ENCODE data around the gene CDC42EP4. TPM values are rescaled to one million over a fixed set of nuclear protein-coding genes. Genes with fewer than 3 reads are reported as not detected.

CDC42EP4 gene
- total RNA-seq, 2 donors from 2014 or later: 73.8 to 134 TPM

DNA sequence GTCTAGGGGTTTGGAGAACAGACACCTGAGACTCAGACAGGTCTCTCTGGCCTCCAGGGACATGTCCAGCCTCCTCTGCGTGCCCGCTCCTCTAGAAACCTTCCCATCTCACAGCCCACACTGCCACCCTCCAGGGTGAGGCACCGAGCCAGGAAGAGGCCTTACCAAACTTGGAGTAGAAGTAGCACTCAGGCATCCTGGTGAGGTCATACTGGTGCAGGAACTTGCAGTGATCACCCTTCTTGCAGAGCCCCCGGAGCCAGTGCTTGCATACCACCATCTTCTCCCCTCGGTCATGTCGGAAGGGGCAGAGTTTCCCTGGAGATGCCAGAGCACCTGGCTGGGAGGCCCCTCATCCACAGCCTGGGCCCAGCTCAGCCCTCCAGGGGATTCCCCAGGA is 54.3 kb downstream of the CDC42EP4 start:
- Histone ChIP-seq H3K4me1 (ENCODE audit: control insufficient read depth in 1 of 2, low read depth in 2 of 2) (no peaks in the 10 kb centered on the region), H3K4me3 (no peak overlapping the region), H3K27ac (no peak overlapping the region), H3K27me3 (replicated peaks; ENCODE audit: insufficient read depth) (no peaks in the 10 kb centered on the region), H3K36me3 (no peaks in the 10 kb centered on the region), H3K9me3 (no peaks in the 10 kb centered on the region)
- TF ChIP-seq, protein P1, sequence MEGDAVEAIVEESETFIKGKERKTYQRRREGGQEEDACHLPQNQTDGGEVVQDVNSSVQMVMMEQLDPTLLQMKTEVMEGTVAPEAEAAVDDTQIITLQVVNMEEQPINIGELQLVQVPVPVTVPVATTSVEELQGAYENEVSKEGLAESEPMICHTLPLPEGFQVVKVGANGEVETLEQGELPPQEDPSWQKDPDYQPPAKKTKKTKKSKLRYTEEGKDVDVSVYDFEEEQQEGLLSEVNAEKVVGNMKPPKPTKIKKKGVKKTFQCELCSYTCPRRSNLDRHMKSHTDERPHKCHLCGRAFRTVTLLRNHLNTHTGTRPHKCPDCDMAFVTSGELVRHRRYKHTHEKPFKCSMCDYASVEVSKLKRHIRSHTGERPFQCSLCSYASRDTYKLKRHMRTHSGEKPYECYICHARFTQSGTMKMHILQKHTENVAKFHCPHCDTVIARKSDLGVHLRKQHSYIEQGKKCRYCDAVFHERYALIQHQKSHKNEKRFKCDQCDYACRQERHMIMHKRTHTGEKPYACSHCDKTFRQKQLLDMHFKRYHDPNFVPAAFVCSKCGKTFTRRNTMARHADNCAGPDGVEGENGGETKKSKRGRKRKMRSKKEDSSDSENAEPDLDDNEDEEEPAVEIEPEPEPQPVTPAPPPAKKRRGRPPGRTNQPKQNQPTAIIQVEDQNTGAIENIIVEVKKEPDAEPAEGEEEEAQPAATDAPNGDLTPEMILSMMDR (IDR thresholded peaks at IDR 0.05): no peak
- no peak for DNase-seq (ENCODE audit: low spot score)
- no peak for ATAC-seq (ENCODE audit: insufficient number of reproducible peaks, low FRiP score, low read depth)

DNA sequence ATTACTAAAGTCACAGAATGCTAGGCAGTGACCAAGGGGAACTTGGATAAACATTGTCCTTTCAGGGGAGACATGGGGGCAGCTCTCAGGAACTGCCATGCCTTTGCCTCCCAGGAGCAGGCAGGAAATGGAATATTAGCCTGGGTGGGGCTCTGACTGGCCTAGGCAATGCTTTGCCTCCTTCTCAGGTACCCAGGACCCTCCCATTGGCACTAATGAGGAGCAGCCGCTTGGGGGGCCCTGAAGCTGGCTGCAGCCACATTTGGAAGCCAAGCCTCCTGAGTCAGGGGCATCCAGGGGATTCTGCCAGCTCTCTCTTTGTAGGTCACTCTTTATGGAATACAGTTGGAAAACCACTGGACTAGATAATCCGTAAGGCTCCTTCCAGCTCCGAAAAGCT is 55.6 kb downstream of the CDC42EP4 start:
- Histone ChIP-seq H3K9me3 (no peaks in the 10 kb centered on the region), H3K4me3 (no peak overlapping the region), H3K36me3 (no peaks in the 10 kb centered on the region), H3K27me3 (replicated peaks; ENCODE audit: insufficient read depth) (no peaks in the 10 kb centered on the region), H3K27ac (no peak overlapping the region), H3K4me1 (ENCODE audit: control insufficient read depth in 1 of 2, low read depth in 2 of 2) (no peaks in the 10 kb centered on the region)
- no peak for ATAC-seq (ENCODE audit: insufficient number of reproducible peaks, low FRiP score, low read depth)
- no peak for DNase-seq (ENCODE audit: low spot score)
- TF ChIP-seq, protein P1 (IDR thresholded peaks at IDR 0.05): no peak

DNA sequence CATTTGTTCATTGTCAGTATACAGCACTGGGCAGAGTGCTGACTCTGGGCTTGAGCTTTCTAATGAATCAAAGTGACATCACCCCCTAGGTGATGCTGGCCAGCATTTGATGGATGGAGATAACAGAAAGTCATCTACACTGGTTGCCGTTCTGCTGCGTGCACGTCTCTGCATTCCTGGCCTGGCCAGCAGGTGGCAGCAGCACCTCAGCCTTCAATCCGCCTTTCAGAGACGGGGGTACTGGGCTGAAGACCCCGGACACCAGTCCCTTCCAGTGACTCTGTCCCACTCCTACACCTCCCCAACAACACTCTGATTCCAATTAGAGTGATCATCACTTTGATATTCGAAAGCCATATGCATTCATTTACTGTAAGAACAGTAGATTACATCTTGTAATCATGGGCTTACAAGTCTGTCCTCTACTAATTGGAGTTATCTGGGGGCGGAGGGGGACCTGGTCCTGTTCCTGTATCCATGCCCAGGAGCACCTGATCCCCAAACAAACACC is 56.1 kb downstream of the CDC42EP4 start:
- H3K27ac ChIP-seq: no peak overlapping the region

DNA sequence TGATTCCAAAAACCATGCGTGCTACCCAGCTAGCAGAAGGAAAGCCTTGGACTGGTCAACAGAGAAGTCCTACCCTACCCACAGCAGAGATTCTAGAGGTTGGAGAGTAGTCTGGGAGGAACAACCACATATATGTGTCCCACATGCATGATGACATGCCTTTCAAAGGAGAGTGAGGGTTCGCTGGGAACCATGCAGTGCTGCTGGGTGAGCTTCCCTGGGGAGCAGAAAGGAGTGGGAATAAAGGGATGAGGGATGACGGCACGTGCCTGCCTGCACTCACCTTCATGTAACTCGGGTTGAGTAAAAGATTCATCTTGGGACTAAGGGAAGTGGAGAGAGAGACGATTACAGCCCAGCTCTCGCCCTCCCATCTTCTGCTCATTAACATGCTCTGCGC is 59.9 kb downstream of the CDC42EP4 start:
- no peaks in the 10 kb centered on the region for H3K9me3 ChIP-seq
- ATAC-seq (ENCODE audit: insufficient number of reproducible peaks, low FRiP score, low read depth) (no peak), DNase-seq (ENCODE audit: low spot score) (no peak)
- TF ChIP-seq, protein P1 (IDR thresholded peaks at IDR 0.05): no peak
- H3K4me3 ChIP-seq: no peak overlapping the region
- H3K27me3 ChIP-seq (replicated peaks; ENCODE audit: insufficient read depth): no peaks in the 10 kb centered on the region
- H3K27ac ChIP-seq: no peak overlapping the region
- H3K36me3 ChIP-seq: peaks cover 4% of the 10 kb centered on the region
- H3K4me1 ChIP-seq (ENCODE audit: control insufficient read depth in 1 of 2, low read depth in 2 of 2): no peaks in the 10 kb centered on the region

More for the DNA sequence above, 56.1 kb downstream of the CDC42EP4 start:
- H3K4me3 ChIP-seq: no peak overlapping the region
- no peaks in the 10 kb centered on the region for H3K36me3 ChIP-seq
- TF ChIP-seq, protein P1 (IDR thresholded peaks at IDR 0.05): peak; percentile 99
- ATAC-seq (ENCODE audit: insufficient number of reproducible peaks, low FRiP score, low read depth) (no peak), DNase-seq (ENCODE audit: low spot score) (no peak)
- no peaks in the 10 kb centered on the region for H3K4me1 ChIP-seq (ENCODE audit: control insufficient read depth in 1 of 2, low read depth in 2 of 2)
- no peaks in the 10 kb centered on the region for H3K27me3 ChIP-seq (replicated peaks; ENCODE audit: insufficient read depth)
- no peaks in the 10 kb centered on the region for H3K9me3 ChIP-seq

DNA sequence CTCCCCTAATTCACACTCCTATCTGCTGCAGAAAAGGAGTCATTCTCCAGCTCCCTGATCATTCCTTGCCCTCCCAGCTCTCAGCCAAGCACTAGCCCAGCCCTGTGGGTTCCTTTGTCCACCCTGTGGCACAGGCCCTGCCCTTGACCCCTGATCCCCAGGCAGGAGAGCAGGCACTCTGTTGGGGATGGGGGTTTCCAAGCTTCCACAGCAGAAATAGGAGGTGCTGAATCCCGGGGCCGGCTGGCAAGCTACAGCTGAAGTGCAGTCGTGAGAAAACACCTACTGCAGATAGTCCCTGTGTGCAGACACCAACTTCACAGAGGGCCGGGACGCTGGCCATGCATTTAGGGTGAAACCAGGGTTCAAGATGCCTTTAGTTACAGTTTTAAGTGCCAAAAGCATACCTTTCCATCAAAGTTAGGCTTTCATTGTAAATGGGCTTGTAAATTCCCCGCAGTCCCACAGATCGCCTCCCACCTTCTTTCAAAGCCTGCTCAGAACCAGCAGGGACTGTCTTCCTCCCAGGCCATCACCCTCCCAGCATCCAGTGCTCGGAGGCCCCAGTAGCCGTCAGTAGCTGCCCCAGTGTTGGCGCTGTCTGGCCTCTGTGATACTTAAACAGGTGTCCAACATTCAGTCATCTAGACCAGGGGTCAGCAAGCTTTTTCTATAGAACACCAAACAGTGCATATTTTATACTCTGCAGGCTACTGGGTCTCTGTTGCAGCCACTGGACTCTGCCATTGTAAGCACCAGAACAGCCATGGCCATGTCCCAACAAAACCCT is 60.8 kb downstream of the CDC42EP4 start:
- no peak overlapping the region for H3K27ac ChIP-seq
- DNase-seq (ENCODE audit: low spot score) (no peak), ATAC-seq (ENCODE audit: insufficient number of reproducible peaks, low FRiP score, low read depth) (no peak)
- H3K4me1 ChIP-seq (ENCODE audit: control insufficient read depth in 1 of 2, low read depth in 2 of 2): no peaks in the 10 kb centered on the region
- H3K4me3 ChIP-seq: no peak overlapping the region
- no peaks in the 10 kb centered on the region for H3K27me3 ChIP-seq (replicated peaks; ENCODE audit: insufficient read depth)
- peaks cover 6% of the 10 kb centered on the region for H3K36me3 ChIP-seq
- no peaks in the 10 kb centered on the region for H3K9me3 ChIP-seq
- TF ChIP-seq, protein P1 (IDR thresholded peaks at IDR 0.05): no peak
